ENCODE results near the gene UBE2I.

- no peak for TF ChIP-seq CBX3 (IDR thresholded peaks at IDR 0.05; ENCODE audit: low read depth)
- no peak for TF ChIP-seq EZH2phosphoT487 (IDR thresholded peaks at IDR 0.05; ENCODE audit: borderline replicate concordance)
- TF ChIP-seq EZH2 (IDR thresholded peaks at IDR 0.05), result no peak
- no peak for TF ChIP-seq POLR2AphosphoS5 (IDR thresholded peaks at IDR 0.05; ENCODE audit: low read depth, low read length)
- no peak for TF ChIP-seq CEBPB (IDR thresholded peaks at IDR 0.05; ENCODE audit: low read depth)
- no peak for TF ChIP-seq CTCF (IDR thresholded peaks at IDR 0.05 in 2 of 3, conservative IDR thresholded peaks at IDR 0.05 in 1 of 3; ENCODE audit: borderline replicate concordance in 1 of 3, insufficient read depth in 1 of 3, low read depth in 2 of 3, low read length in 2 of 3)
- no peak for TF ChIP-seq POLR2A (IDR thresholded peaks at IDR 0.05; ENCODE audit: borderline replicate concordance, extremely low read depth, insufficient read depth, insufficient read length)
- no peak for TF ChIP-seq SP1 (IDR thresholded peaks at IDR 0.05; ENCODE audit: low read depth)
- TF ChIP-seq ZBTB33 (IDR thresholded peaks at IDR 0.05; ENCODE audit: extremely low read depth, insufficient replicate concordance, low read length), result no peak
- TF ChIP-seq MAX (IDR thresholded peaks at IDR 0.05), result no peak
- no peak for TF ChIP-seq YY1 (IDR thresholded peaks at IDR 0.05; ENCODE audit: extremely low read depth, insufficient replicate concordance, low read depth, low read length)
- TF ChIP-seq FOSL1 (IDR thresholded peaks at IDR 0.05; ENCODE audit: low read depth), result no peak
- TF ChIP-seq SRF (IDR thresholded peaks at IDR 0.05; ENCODE audit: low read depth), result no peak
- TF ChIP-seq EGR1 (IDR thresholded peaks at IDR 0.05; ENCODE audit: low read depth), result no peak
These were observed 45.5 kb downstream of the UBE2I start for GRCh38 chr16:1354815-1355540.

Data from HCT116 (cell line).